Activated CD4-positive, alpha-beta T cell treated with anti-CD3 and anti-CD28 coated beads, Interleukin-2, amount 50 U/mL, for 24 hours (primary cell): Measurements from ENCODE around the gene USP54.

Source experiments
- DNase-seq, 2 donors: peaks; one replicate each; pipeline ENCODE4 v3.0.0-alpha.2; 2020; ENCODE audit warnings: low read depth in 1 of 2, low spot score in 1 of 2

USP54 gene

GRCh38 chr10:73529089-73529832, 61.9 kb downstream of the USP54 start:
- peak; percentile 0 to 62 for DNase-seq

GRCh38 chr10:73522263-73522662, 68.9 kb downstream of the USP54 start:
- no peak for DNase-seq

GRCh38 chr10:73519336-73519735, 71.8 kb downstream of the USP54 start:
- DNase-seq, result no peak

GRCh38 chr10:73517166-73517888, 73.8 kb downstream of the USP54 start:
- no peak for DNase-seq

- DNase-seq, result no peak
Measured at GRCh38 chr10:73512207-73512743, 78.9 kb downstream of the USP54 start.

GRCh38 chr10:73509695-73510094, 81.4 kb downstream of the USP54 start:
- DNase-seq, result no peak

- DNase-seq, result no peak
Measured at GRCh38 chr10:73506491-73506890, 84.7 kb downstream of the USP54 start.

- no peak for DNase-seq
Measured at GRCh38 chr10:73506074-73506473, 85.1 kb downstream of the USP54 start.

- no peak for DNase-seq
Measured at GRCh38 chr10:73503037-73503436, 88.1 kb downstream of the USP54 start.

GRCh38 chr10:73501651-73502050, 89.5 kb downstream of the USP54 start:
- no peak for DNase-seq

GRCh38 chr10:73497623-73498022, 93.5 kb downstream of the USP54 start:
- no peak for DNase-seq

- peak; percentile 75 to 87 for DNase-seq
Measured at GRCh38 chr10:73495884-73496674, 95.1 kb downstream of the USP54 start, which contains the start of gene PPP3CB. TSS of gene PPP3CB (minus strand) at chr10:73496024. CDS start at chr10:73495889, 135 bp downstream.

GRCh38 chr10:73495226-73495883, 95.8 kb downstream of the USP54 start:
- DNase-seq, result peak; percentile 70 to 77

GRCh38 chr10:73494877-73495225, 96.3 kb downstream of the USP54 start:
- no peak for DNase-seq

GRCh38 chr10:73494213-73494612, 96.9 kb downstream of the USP54 start:
- no peak for DNase-seq

- no peak for DNase-seq
Measured at GRCh38 chr10:73493781-73494180, 97.4 kb downstream of the USP54 start.

GRCh38 chr10:73486601-73487000, 104.5 kb downstream of the USP54 start:
- no peak for DNase-seq

- DNase-seq, result no peak
Measured at GRCh38 chr10:73485320-73485719, 105.8 kb downstream of the USP54 start.

GRCh38 chr10:73480158-73480557, 111.0 kb downstream of the USP54 start:
- DNase-seq, result no peak

GRCh38 chr10:73478636-73479035, 112.5 kb downstream of the USP54 start:
- DNase-seq, result no peak

- DNase-seq, result no peak
Measured at GRCh38 chr10:73471226-73471625, 119.9 kb downstream of the USP54 start.
